ENCODE results near the gene HOXA7. TPM values are rescaled to one million over a fixed set of nuclear protein-coding genes. Genes with fewer than 3 reads are reported as not detected.

The HOXA7 gene
- total RNA-seq, 1 donor from 2014 or later, result 8.8 TPM

- Mint-ChIP-seq H3K9me3 (no peaks in the 10 kb centered on the region), H3K36me3 (ENCODE audit: low read depth) (no peaks in the 10 kb centered on the region), H3K27me3 (ENCODE audit: low read depth) (peaks cover 95% of the 10 kb centered on the region), H3K4me3 (peak within 1 kb of the TSS; percentile 76), H3K4me1 (peaks cover 7% of the 10 kb centered on the region), H3K27ac (ENCODE audit: unreplicated experiment) (no peak within 1 kb of the TSS)
- TF ChIP-seq CTCF (conservative IDR thresholded peaks at IDR 0.05), result no peak
- no peak for DNase-seq (ENCODE audit: low read depth, low spot score)
These were observed 43.6 kb upstream of the HOXA7 start, which contains the start of gene HOXA13 for GRCh38 chr7:27199849-27200760. TSS of gene HOXA13 (minus strand) at chr7:27200091. CDS start at chr7:27200077, 14 bp downstream.

GRCh38 chr7:27198871-27199801 is 42.7 kb upstream of the HOXA7 start:
- H3K27me3 Mint-ChIP-seq (ENCODE audit: low read depth), result peaks cover 95% of the 10 kb centered on the region
- TF ChIP-seq CTCF (conservative IDR thresholded peaks at IDR 0.05), result no peak
- no peak overlapping the region for H3K4me3 Mint-ChIP-seq
- peaks cover 7% of the 10 kb centered on the region for H3K4me1 Mint-ChIP-seq
- DNase-seq (ENCODE audit: low read depth, low spot score), result no peak
- H3K27ac Mint-ChIP-seq (ENCODE audit: unreplicated experiment), result no peak overlapping the region
- H3K9me3 Mint-ChIP-seq, result no peaks in the 10 kb centered on the region
- no peaks in the 10 kb centered on the region for H3K36me3 Mint-ChIP-seq (ENCODE audit: low read depth)

- H3K4me1 Mint-ChIP-seq, result peaks cover 7% of the 10 kb centered on the region
- peaks cover 95% of the 10 kb centered on the region for H3K27me3 Mint-ChIP-seq (ENCODE audit: low read depth)
- no peak for DNase-seq (ENCODE audit: low read depth, low spot score)
- no peaks in the 10 kb centered on the region for H3K36me3 Mint-ChIP-seq (ENCODE audit: low read depth)
- no peak overlapping the region for H3K27ac Mint-ChIP-seq (ENCODE audit: unreplicated experiment)
- peak overlapping the region; percentile 6 for H3K4me3 Mint-ChIP-seq
- no peak for TF ChIP-seq CTCF (conservative IDR thresholded peaks at IDR 0.05)
- H3K9me3 Mint-ChIP-seq, result no peaks in the 10 kb centered on the region
These were observed 41.8 kb upstream of the HOXA7 start for GRCh38 chr7:27198138-27198841.

- Mint-ChIP-seq H3K9me3 (no peaks in the 10 kb centered on the region), H3K27ac (ENCODE audit: unreplicated experiment) (no peak overlapping the region), H3K36me3 (ENCODE audit: low read depth) (no peaks in the 10 kb centered on the region), H3K4me1 (peaks cover 7% of the 10 kb centered on the region), H3K4me3 (no peak overlapping the region), H3K27me3 (ENCODE audit: low read depth) (peaks cover 94% of the 10 kb centered on the region)
- DNase-seq (ENCODE audit: low read depth, low spot score), result no peak
- no peak for TF ChIP-seq CTCF (conservative IDR thresholded peaks at IDR 0.05)
These were observed 40.9 kb upstream of the HOXA7 start for GRCh38 chr7:27197137-27198042.

Data from neural crest cell (in vitro differentiated cells).